ENCODE measurements around the gene SPECC1.
"Not testable (repeated sequence)": the region's sequence is repeated elsewhere in the genome, so short reads cannot be mapped to it uniquely, and the experiment has no call there.

Gene SPECC1

DNA sequence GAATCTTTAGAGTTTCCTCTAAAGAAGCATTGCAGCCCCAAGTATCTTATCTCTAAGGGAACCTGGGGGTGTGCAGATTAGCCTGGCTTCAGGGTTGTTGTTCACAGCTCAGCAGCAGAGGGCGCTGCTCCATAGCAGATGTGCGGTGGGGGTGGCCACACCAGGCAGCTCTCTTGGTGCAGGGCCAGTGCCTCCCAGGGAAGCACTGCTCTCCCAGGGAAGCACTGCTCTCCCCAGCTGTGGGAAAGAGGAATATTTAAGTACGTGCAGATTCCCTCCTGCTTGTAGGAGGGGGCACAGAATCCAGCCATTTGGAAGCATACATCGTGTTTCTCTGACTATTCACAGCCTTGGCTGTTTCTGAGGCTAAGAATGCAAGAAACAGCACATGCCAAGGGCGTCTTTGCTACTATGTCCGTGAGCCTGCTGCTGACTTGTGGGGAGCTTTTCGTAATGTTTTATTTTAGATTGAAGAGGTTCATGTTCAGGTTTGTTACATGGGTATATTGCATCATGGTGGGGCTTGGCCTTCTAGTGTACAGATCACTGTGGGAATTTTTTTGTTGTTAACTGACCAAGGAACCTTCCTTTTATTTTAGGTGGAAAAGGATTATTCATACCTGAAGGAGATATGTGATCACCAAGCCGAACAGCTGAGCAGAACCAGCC lies 217.8 kb downstream of the SPECC1 start:
- peak; percentile 50 to 60 for DNase-seq (ENCODE audit: low read depth in 1 of 2, low spot score in 1 of 2)

DNA sequence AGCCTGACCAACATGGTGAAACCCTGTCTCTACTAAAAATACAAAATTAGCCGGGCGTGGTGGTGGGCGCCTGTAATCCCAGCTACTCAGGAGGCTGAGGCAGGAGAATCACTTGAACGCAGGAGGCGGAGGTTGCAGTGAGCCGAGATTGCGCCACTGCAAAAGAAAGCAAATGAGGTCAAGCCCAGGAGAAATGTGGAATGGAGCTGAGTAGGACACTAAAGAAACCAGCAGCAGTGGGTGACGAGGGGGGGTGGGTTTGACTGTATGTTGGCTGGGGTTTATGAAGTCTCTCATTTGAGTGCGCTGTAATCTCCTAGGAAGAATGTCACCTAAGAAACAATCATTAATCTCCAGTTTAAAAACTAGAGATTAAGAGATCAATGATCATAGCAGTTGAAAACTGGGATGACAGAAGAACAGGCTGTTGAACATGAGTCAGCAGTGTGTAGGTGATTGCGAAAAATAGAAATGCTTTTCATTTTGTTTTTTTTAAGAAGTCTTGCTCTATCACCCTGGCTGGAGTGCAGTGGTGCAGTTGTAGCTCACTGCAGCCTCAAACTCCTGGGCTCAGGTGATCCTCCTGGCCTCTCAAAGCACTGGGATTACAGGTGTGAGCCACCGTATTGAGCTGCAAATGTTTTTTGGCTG lies 218.7 kb downstream of the SPECC1 start:
- not testable (repeated sequence) for DNase-seq (ENCODE audit: low read depth in 1 of 2, low spot score in 1 of 2)

DNA sequence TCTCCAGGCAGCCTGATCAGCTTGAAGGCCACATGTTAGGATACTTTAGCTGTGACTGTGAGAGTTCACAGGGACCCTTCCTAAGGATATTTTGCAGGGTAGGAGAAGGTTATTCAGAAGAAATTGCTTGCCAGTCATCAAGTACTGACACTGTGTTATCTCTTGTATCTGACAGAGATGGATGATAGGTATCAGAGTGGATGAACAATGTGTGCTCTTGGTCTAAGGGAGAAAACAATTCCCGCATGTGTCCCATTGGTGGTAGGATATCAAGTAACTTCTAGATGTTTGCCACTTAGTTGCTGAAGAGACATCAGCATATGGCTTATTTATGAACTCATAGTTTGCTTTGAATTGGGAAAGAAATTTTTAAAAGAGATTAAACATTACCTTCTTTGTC lies 219.3 kb downstream of the SPECC1 start:
- DNase-seq (ENCODE audit: low read depth in 1 of 2, low spot score in 1 of 2), result no peak

DNA sequence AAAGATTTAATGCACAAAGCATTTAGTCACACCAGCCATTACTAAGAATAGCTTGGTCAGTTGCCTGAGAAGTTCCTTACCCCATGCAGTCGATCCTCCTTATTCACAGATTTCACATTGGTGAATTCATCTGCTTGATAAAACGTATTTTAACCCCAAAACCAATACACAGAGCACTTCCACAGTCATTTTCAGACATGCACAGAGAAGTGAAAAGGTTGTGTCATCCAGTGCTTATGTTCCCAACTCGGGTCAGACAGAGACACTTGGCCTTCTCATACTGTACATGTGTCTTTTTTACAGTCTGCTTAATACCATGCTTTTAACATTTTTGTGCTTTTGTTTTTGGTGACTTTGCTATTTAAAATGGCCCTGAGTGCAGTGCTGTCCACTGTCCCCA lies 219.7 kb downstream of the SPECC1 start:
- DNase-seq (ENCODE audit: low read depth in 1 of 2, low spot score in 1 of 2), result no peak

GRCh38 chr17:20230924-20231323 lies 221.8 kb downstream of the SPECC1 start:
- no peak for DNase-seq (ENCODE audit: low read depth in 1 of 2, low spot score in 1 of 2)

DNA sequence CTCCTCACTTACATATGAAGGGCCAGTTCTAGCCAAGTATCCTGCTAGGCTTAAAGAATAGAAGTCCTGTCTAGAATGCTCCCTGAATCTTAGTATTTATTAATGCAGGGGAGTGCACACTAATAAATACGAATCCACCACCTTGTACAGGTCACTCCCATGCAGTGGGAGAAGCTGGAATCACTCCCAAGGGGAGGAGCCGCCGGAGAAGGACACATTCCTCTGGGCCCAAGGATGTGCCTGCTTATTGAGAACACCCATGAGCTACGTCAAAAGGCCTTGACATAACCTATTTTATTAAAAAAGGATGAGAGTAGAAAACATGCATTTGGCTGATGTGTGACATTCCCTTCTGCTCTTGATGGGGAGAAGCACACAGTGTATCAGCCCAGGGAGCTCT lies 223.5 kb downstream of the SPECC1 start:
- DNase-seq (ENCODE audit: low read depth in 1 of 2, low spot score in 1 of 2), result no peak

DNA sequence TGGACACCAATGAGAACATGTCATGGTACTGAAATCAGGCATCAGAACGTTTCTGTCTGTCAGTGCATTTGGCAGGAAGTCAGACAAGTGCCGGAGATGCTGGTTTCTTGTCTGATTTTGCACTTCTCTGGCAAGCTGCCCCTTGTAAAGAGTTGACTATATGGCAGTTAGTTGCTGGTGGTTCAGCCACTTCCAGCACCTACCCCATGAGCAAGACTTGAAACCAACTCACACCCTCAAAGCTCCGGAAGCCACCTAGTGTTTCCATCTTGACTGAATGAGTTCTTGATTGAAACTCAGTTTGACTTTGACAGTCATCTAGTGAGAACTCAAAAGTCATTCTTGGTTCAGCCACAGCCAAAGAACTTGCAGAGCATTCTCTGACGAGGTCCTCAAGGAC lies 225.1 kb downstream of the SPECC1 start:
- DNase-seq (ENCODE audit: low read depth in 1 of 2, low spot score in 1 of 2), result peak in 1 of 2 donors; percentile 13

GRCh38 chr17:20235747-20236146 lies 226.6 kb downstream of the SPECC1 start:
- no peak for DNase-seq (ENCODE audit: low read depth in 1 of 2, low spot score in 1 of 2)

- no peak for DNase-seq (ENCODE audit: low read depth in 1 of 2, low spot score in 1 of 2)
Observed at GRCh38 chr17:20236578-20237227, 227.5 kb downstream of the SPECC1 start.

DNA sequence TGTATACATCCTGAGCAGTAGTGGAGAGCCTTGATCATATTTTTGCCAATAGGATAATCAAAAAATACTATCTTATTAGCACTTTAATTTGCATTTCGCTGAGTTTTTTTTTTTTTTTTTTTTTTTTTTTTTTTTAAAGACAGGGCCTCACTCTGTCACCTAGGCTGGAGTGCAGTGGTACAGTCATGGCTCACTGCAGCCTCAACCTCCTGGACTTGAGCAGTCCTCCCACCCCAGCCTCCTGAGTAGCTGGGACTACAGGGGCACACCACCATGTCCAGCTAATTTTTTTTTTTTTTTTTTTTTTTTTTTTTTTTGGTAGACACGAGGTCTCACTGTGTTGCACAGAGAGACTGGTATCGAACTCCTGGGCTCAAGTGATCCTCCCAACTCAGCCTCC lies 230.6 kb downstream of the SPECC1 start:
- DNase-seq (ENCODE audit: low read depth in 1 of 2, low spot score in 1 of 2), result not testable (repeated sequence)

GRCh38 chr17:20241855-20242254 lies 232.7 kb downstream of the SPECC1 start:
- no peak for DNase-seq (ENCODE audit: low read depth in 1 of 2, low spot score in 1 of 2)

GRCh38 chr17:20242271-20242670 lies 233.1 kb downstream of the SPECC1 start:
- DNase-seq (ENCODE audit: low read depth in 1 of 2, low spot score in 1 of 2), result no peak

DNA sequence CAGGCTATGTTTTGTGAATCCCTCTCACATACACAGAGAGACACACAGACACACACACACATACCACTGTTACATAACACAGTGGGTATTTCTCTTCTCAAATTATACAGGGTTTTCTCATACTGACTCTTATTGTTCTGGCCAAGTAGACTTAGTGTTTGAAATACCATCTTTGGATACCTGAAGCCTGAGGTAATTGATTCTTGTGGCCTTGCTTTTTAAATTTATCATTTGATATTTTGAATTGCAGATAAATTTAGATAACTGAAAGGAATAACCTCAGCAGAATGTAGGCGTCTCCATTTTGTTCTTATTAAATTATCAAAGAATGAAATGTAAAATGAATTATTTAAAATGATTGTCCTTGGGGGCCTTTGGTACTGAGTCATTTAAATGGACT lies 234.4 kb downstream of the SPECC1 start:
- no peak for DNase-seq (ENCODE audit: low read depth in 1 of 2, low spot score in 1 of 2)

DNA sequence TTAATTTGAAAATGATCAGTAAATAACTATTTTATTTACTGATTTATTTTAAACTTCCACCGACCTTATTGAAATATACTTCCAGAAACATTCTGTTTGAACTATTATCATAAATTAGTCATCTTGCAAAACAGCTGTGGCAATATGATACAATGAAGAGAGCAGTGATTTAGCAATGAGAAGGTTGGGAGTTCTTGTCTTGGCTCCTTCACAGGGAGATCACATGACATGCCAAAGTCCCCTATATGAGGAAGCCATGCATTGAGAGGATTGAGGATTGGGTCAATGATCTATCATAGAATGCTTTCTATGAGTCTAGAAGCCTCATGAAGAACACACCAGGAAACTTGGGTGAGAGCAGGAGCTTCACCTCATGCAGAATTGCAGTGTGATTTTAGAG lies 235.5 kb downstream of the SPECC1 start:
- no peak for DNase-seq (ENCODE audit: low read depth in 1 of 2, low spot score in 1 of 2)

DNA sequence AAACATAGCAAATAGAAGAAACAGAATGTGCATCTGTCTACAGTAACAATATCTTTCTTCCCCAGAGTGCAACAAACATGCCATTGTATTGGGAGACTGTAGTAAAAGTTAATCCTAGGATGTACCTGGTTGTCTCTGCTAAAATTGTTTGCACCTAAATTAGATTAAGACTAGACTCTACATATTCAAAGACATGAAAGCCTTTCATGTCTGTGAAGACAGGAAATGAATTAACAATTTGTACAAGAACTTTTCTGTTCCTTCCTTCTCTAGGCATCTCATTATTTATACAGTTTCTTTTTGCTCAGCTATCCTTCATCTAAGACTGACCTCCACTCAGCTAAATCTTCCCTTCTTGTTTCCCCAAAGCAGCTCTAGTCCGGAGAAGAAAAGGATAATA lies 237.5 kb downstream of the SPECC1 start:
- DNase-seq (ENCODE audit: low read depth in 1 of 2, low spot score in 1 of 2), result no peak

DNA sequence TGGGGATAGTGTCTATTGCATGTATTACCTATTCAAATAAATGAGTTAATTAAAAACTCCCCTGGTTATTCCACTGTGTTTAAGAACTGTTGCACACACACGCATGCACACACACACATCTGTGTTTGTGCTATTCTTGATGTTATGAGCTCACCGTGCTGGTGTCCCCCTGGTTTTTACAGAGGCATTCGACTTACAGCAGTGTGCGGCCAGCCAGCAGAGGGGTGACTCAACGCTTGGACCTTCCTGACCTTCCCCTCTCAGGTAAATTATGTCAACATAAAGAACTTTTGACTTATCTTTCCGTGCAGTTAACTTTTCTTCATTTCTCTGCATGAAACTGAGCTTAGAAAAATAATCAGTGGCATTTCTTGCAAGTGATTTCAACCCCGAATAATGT lies 244.2 kb downstream of the SPECC1 start:
- no peak for DNase-seq (ENCODE audit: low read depth in 1 of 2, low spot score in 1 of 2)

- DNase-seq (ENCODE audit: low read depth in 1 of 2, low spot score in 1 of 2), result no peak
Observed at GRCh38 chr17:20254541-20254940, 245.4 kb downstream of the SPECC1 start.

- no peak for DNase-seq (ENCODE audit: low read depth in 1 of 2, low spot score in 1 of 2)
Observed at GRCh38 chr17:20256144-20256543, 247.0 kb downstream of the SPECC1 start.

DNA sequence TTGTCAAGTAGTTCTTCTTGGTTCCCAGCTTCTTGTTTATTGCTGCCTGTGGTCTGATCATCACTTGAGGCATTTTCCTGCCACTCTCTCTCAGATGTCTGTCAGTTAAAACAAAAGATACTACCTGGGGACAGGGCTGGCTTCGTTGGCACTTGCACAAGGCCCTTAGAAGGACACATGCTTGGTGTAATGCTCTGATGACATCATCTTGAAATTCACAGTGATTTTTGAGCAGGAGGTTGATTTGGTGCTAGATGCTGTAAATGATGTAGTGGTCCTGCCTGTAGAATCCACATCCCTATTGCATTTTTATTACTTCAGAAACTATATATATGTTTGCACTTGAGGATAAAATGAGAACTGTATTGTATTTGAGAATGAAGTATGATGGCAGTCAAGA lies 247.8 kb downstream of the SPECC1 start:
- DNase-seq (ENCODE audit: low read depth in 1 of 2, low spot score in 1 of 2), result no peak

- DNase-seq (ENCODE audit: low read depth in 1 of 2, low spot score in 1 of 2), result no peak
Observed at GRCh38 chr17:20257798-20258197, 248.6 kb downstream of the SPECC1 start.

DNA sequence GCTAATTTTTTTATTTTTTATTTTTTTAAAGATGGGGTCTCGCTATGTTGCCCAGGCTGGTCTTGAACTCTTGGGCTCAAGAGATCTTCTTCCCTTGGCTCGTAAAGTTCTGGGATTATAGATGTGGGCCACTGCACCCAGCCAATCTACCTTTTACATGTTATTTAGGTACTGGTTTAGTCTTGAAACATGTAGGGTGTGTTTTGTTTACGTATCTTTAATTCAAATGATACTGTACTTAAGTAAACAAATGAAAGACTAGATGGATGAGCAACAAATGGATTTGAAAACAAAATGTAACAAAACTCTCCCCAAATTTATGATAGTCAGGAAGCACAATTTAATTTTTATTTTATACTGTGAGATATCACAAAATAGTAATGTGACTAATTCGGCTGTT lies 250.5 kb downstream of the SPECC1 start:
- no peak for DNase-seq (ENCODE audit: low read depth in 1 of 2, low spot score in 1 of 2)

- DNase-seq (ENCODE audit: low read depth in 1 of 2, low spot score in 1 of 2), result no peak
Observed at GRCh38 chr17:20260268-20260667, 251.1 kb downstream of the SPECC1 start.
